SU-DHL-6 (cell line): ENCODE data around the gene ANTXR1.

Experiments used
- CTCF ChIP-seq: fragments of 200-600 bp; sonication (generic); IDR thresholded peaks from one replicate; pipeline ENCODE4 v1.5.1; 2017; ENCODE audit warnings: antibody characterized with exemption, mild to moderate bottlenecking, low read length, moderate library complexity; ENCODE audit not compliant: insufficient read depth, poor library complexity, severe bottlenecking
- EZH2phosphoT487 ChIP-seq: fragments of 200-600 bp; sonication (generic), shearing (Covaris generic); conservative IDR thresholded peaks from 2 replicates; pipeline ENCODE4 v1.6.1; 2018; ENCODE audit warnings: mild to moderate bottlenecking, antibody characterized with exemption, low read length, moderate library complexity, mixed read lengths

GRCh38 chr2:69180227-69180626, 167.2 kb downstream of the ANTXR1 start:
- TF ChIP-seq CTCF (no peak), EZH2phosphoT487 (no peak)
